ENCODE data around the gene MAZ. TPM values are rescaled to one million over a fixed set of nuclear protein-coding genes. Genes with fewer than 3 reads are reported as not detected.

MAZ gene
- total and polyA plus RNA-seq, 2 of the 8 experiments (the other 6 are each of a cell fraction or from before 2014, with no cell fraction given) = 219 to 380 TPM

- no peak for TF ChIP-seq EP300 (IDR thresholded peaks at IDR 0.05; ENCODE audit: borderline replicate concordance in 1 of 2, low read depth in 2 of 2, low read length in 2 of 2)
- TF ChIP-seq NANOG (IDR thresholded peaks at IDR 0.05; ENCODE audit: insufficient read depth, low read depth, low read length, poor library complexity, severe bottlenecking) = no peak
- no peak for TF ChIP-seq SIN3A (conservative IDR thresholded peaks at IDR 0.05 in 1 of 2, IDR thresholded peaks at IDR 0.05 in 1 of 2; ENCODE audit: low read depth in 1 of 2, low read length in 2 of 2)
- TF ChIP-seq TCF12 (IDR thresholded peaks at IDR 0.05; ENCODE audit: low read depth, low read length) = no peak
- TF ChIP-seq E2F6 (IDR thresholded peaks at IDR 0.05) = no peak
- no peak for TF ChIP-seq BCL11A (IDR thresholded peaks at IDR 0.05; ENCODE audit: low read depth in 2 of 2, low read length in 2 of 2)
Measured at GRCh38 chr16:29765167-29766032, 40.9 kb upstream of the MAZ start (continued).

Data from H1 (cell line).